Astrocyte (in vitro differentiated cells and primary cell): Measurements from ENCODE around the gene PAQR6. TPM values are rescaled to one million over a fixed set of nuclear protein-coding genes. Genes with fewer than 3 reads are reported as not detected.

Experiments
- DNase-seq: peaks from one replicate; pipeline ENCODE4 v3.0.0-alpha.2; 2010; ENCODE audit warnings: low read depth
- FAIRE-seq: peaks from 2 replicates; lab custom pipeline; 2011; peaks lifted over from hg19 to GRCh38; lab: Jason Lieb, UNC
- H2AFZ ChIP-seq: 2 replicates; pipeline ENCODE4 v1.6.0; 2012; ENCODE audit warnings: low read depth, low read length, inconsistent platforms
- H3K27ac ChIP-seq: 2 replicates; pipeline ENCODE4 v1.5.1; 2011; ENCODE audit warnings: low read depth, low read length, inconsistent platforms
- H3K27me3 ChIP-seq: 2 replicates; pipeline ENCODE4 v1.6.0; 2011; ENCODE audit warnings: low read length, inconsistent platforms; ENCODE audit not compliant: insufficient read depth
- H3K36me3 ChIP-seq: 2 replicates; pipeline ENCODE4 v1.5.1; 2011; ENCODE audit warnings: low read length, inconsistent platforms; ENCODE audit not compliant: insufficient read depth
- H3K4me1 ChIP-seq: 2 replicates; pipeline ENCODE4 v1.5.1; 2011; ENCODE audit warnings: low read length, inconsistent platforms; ENCODE audit not compliant: insufficient read depth
- H3K4me2 ChIP-seq: 2 replicates; pipeline ENCODE4 v1.6.0; 2012; ENCODE audit warnings: low read length, inconsistent platforms
- H3K4me3 ChIP-seq: 2 replicates; pipeline ENCODE4 v1.5.1; 2011; ENCODE audit warnings: low read depth, mild to moderate bottlenecking, low read length, inconsistent platforms; ENCODE audit not compliant: insufficient read depth
- H3K79me2 ChIP-seq: 2 replicates; pipeline ENCODE4 v1.6.0; 2012; ENCODE audit warnings: mild to moderate bottlenecking, low read length, inconsistent platforms; ENCODE audit not compliant: insufficient read depth
- H3K9ac ChIP-seq: 2 replicates; pipeline ENCODE4 v1.6.0; 2012; ENCODE audit warnings: mild to moderate bottlenecking, low read length, inconsistent platforms
- H3K9me3 ChIP-seq: 2 replicates; pipeline ENCODE4 v1.5.1; 2012; ENCODE audit warnings: low read depth, mild to moderate bottlenecking, low read length, inconsistent platforms; ENCODE audit not compliant: insufficient read depth
- H4K20me1 ChIP-seq: 2 replicates; pipeline ENCODE4 v1.6.0; 2012; ENCODE audit warnings: low read length, inconsistent platforms; ENCODE audit not compliant: insufficient read depth
- H3K27ac Mint-ChIP-seq: one replicate; pipeline ENCODE4 v1.8.0; 2021; ENCODE audit warnings: mild to moderate bottlenecking, mixed read lengths; ENCODE audit not compliant: unreplicated experiment
- H3K27me3 Mint-ChIP-seq: one replicate; pipeline ENCODE4 v1.8.0; 2021; ENCODE audit warnings: low read depth, mixed read lengths; ENCODE audit not compliant: unreplicated experiment
- H3K36me3 Mint-ChIP-seq: one replicate; pipeline ENCODE4 v1.8.0; 2021; ENCODE audit warnings: low read depth, mixed read lengths; ENCODE audit not compliant: unreplicated experiment
- H3K4me1 Mint-ChIP-seq: one replicate; pipeline ENCODE4 v1.8.0; 2021; ENCODE audit warnings: low read depth, mixed read lengths; ENCODE audit not compliant: unreplicated experiment
- H3K4me3 Mint-ChIP-seq: one replicate; pipeline ENCODE4 v1.8.0; 2021; ENCODE audit warnings: mild to moderate bottlenecking, moderate library complexity, mixed read lengths; ENCODE audit not compliant: unreplicated experiment
- H3K9me3 Mint-ChIP-seq: one replicate; pipeline ENCODE4 v1.8.0; 2021; ENCODE audit warnings: mild to moderate bottlenecking, mixed read lengths; ENCODE audit not compliant: unreplicated experiment
- CTCF ChIP-seq: IDR thresholded peaks from 2 replicates; pipeline ENCODE4 v1.5.1; 2011; ENCODE audit warnings: low read depth, mild to moderate bottlenecking, inconsistent platforms, low read length, moderate library complexity; ENCODE audit not compliant: insufficient read depth
- EZH2 ChIP-seq: IDR thresholded peaks from 2 replicates; pipeline ENCODE4 v1.6.1; 2012; ENCODE audit warnings: mild to moderate bottlenecking, low read length, inconsistent platforms; ENCODE audit not compliant: insufficient read depth
- total RNA-seq: library from RNA; stranded (reverse); gene quantifications from 2 replicates; pipeline ENCODE4 v1.2.1, GENCODE V29; 2021

PAQR6 gene
- total RNA-seq, 1 donor from 2014 or later: 7.2 TPM

- H3K27ac Mint-ChIP-seq: no peak overlapping the region
- Histone ChIP-seq H3K4me2 (no peak overlapping the region), H3K9me3 (no peaks in the 10 kb centered on the region), H3K4me3 (no peak overlapping the region), H3K79me2 (peaks cover 12% of the 10 kb centered on the region), H3K36me3 (no peaks in the 10 kb centered on the region), H3K27me3 (no peaks in the 10 kb centered on the region), H3K27ac (no peak overlapping the region), H3K4me1 (peaks cover 10% of the 10 kb centered on the region), H4K20me1 (no peaks in the 10 kb centered on the region), H3K9ac (no peak overlapping the region), H2AFZ (no peak overlapping the region)
- no peak overlapping the region for H3K4me3 Mint-ChIP-seq
- no peaks in the 10 kb centered on the region for H3K9me3 Mint-ChIP-seq
- FAIRE-seq: no peak
- H3K27me3 Mint-ChIP-seq: no peaks in the 10 kb centered on the region
- no peak for TF ChIP-seq EZH2
- no peak for TF ChIP-seq CTCF
- no peak for DNase-seq
- H3K4me1 Mint-ChIP-seq: no peaks in the 10 kb centered on the region
- H3K36me3 Mint-ChIP-seq: peaks cover 7% of the 10 kb centered on the region
These were observed 46.0 kb upstream of the PAQR6 start for GRCh38 chr1:156293895-156294294.

DNA sequence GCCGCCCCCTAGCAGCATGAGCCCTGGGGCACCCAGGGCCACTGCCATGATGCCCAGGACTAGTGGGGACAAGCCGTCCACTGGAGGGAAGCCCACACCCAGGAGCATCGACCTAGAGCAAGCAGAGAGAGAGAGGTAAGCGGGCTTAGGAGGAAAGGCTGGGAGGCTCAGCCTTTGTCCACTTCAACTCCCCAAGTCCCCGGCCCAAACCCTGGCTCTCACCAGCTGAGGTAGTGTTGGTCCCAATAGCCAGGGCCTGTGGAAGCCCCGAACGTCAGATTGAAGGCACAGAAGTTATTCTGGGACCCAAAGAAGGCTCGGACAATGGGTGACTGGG is 45.2 kb upstream of the PAQR6 start:
- Mint-ChIP-seq H3K9me3 (no peaks in the 10 kb centered on the region), H3K4me3 (no peak overlapping the region), H3K4me1 (no peaks in the 10 kb centered on the region), H3K36me3 (peaks cover 11% of the 10 kb centered on the region), H3K27me3 (no peaks in the 10 kb centered on the region), H3K27ac (no peak overlapping the region)
- no peak overlapping the region for H2AFZ ChIP-seq
- no peak overlapping the region for H3K27ac ChIP-seq
- FAIRE-seq: no peak
- H3K4me1 ChIP-seq: peaks cover 10% of the 10 kb centered on the region
- no peak for TF ChIP-seq CTCF
- TF ChIP-seq EZH2: no peak
- H3K4me3 ChIP-seq: no peak overlapping the region
- no peaks in the 10 kb centered on the region for H3K36me3 ChIP-seq
- no peak for DNase-seq
- H3K9me3 ChIP-seq: no peaks in the 10 kb centered on the region
- H4K20me1 ChIP-seq: no peaks in the 10 kb centered on the region
- H3K27me3 ChIP-seq: no peaks in the 10 kb centered on the region
- no peak overlapping the region for H3K9ac ChIP-seq
- H3K4me2 ChIP-seq: no peak overlapping the region
- peaks cover 12% of the 10 kb centered on the region for H3K79me2 ChIP-seq

DNA sequence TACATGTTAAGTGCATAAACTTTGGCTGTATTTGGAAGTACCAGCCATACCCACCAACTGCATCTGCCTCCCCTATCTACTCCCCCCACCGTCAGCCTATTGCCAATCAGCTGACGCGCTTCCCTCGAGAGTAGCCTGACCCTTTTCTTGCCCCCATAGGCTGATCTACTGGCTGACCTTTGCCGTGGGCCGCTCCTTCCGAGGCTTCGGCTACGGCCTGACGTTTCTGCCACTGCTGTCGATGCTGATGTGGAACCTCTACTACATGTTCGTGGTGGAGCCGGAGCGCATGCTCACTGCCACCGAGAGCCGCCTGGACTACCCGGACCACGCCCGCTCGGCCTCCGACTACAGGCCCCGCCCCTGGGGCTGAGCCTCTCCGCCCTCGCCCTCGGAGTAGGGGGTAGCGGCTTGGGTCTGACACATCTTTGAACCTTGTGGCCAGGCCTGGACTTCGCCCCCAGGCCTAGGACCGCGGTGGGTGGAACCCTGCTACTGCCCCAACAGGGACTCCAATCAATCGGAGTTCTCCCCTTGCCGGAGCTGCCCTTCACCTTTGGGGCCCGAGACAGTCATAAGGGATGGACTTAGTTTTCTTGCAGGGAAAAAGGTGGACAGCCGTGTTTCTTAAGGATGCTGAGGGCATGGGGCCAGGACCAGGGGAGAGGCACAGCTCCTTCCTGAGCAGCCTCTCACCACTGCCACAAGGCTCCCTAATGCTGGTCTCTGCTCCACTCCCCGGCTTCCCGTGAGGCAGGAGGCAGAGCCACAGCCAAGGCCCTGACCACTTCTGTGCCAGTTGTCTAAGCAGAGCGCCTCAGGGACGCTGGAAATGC is 43.6 kb upstream of the PAQR6 start:
- no peaks in the 10 kb centered on the region for H3K27me3 Mint-ChIP-seq

More for the DNA sequence above, 43.6 kb upstream of the PAQR6 start:
- FAIRE-seq (no peak), DNase-seq (peak; percentile 67)
- Histone ChIP-seq H4K20me1 (no peaks in the 10 kb centered on the region), H3K36me3 (no peaks in the 10 kb centered on the region), H3K4me1 (peaks cover 10% of the 10 kb centered on the region), H3K9me3 (no peaks in the 10 kb centered on the region), H2AFZ (peak overlapping the region; percentile 95), H3K79me2 (peaks cover 12% of the 10 kb centered on the region), H3K9ac (peak overlapping the region; percentile 82), H3K27me3 (no peaks in the 10 kb centered on the region), H3K4me3 (peak overlapping the region; percentile 75), H3K27ac (peak overlapping the region; percentile 58), H3K4me2 (peak overlapping the region; percentile 87)
- Mint-ChIP-seq H3K4me3 (peak overlapping the region; percentile 87), H3K36me3 (peaks cover 11% of the 10 kb centered on the region), H3K27ac (peak overlapping the region; percentile 75), H3K9me3 (no peaks in the 10 kb centered on the region), H3K4me1 (no peaks in the 10 kb centered on the region)
- TF ChIP-seq CTCF (no peak), EZH2 (no peak)
